Fibroblast of lung (primary cell): ENCODE data around the gene GZMB.
"Not testable (repeated sequence)": the region's sequence is repeated elsewhere in the genome, so short reads cannot be mapped to it uniquely, and the experiment has no call there.

Source experiments
- EZH2 ChIP-seq: IDR thresholded peaks from 2 replicates; pipeline ENCODE4 v1.5.1; 2012; ENCODE audit warnings: low read length, control low read depth, mild to moderate bottlenecking; ENCODE audit errors: missing control alignments
- TF ChIP-seq, protein P1 (sequence below), 2 donors: IDR thresholded peaks in 1 of 2; conservative IDR thresholded peaks in 1 of 2; 1 replicate in 1 of 2; 2 replicates in 1 of 2; pipeline ENCODE4 v1.5.1; 2011 to 2012; ENCODE audit warnings: low read length in 2 of 2, control low read depth in 1 of 2, inconsistent platforms in 1 of 2, low read depth in 1 of 2, mild to moderate bottlenecking in 1 of 2

- not testable (repeated sequence) for TF ChIP-seq EZH2
- TF ChIP-seq, protein P1, sequence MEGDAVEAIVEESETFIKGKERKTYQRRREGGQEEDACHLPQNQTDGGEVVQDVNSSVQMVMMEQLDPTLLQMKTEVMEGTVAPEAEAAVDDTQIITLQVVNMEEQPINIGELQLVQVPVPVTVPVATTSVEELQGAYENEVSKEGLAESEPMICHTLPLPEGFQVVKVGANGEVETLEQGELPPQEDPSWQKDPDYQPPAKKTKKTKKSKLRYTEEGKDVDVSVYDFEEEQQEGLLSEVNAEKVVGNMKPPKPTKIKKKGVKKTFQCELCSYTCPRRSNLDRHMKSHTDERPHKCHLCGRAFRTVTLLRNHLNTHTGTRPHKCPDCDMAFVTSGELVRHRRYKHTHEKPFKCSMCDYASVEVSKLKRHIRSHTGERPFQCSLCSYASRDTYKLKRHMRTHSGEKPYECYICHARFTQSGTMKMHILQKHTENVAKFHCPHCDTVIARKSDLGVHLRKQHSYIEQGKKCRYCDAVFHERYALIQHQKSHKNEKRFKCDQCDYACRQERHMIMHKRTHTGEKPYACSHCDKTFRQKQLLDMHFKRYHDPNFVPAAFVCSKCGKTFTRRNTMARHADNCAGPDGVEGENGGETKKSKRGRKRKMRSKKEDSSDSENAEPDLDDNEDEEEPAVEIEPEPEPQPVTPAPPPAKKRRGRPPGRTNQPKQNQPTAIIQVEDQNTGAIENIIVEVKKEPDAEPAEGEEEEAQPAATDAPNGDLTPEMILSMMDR (conservative IDR thresholded peaks at IDR 0.05 in 1 of 2, IDR thresholded peaks at IDR 0.05 in 1 of 2; ENCODE audit: low read depth in 1 of 2, low read length in 2 of 2): not testable (repeated sequence)
Measured at GRCh38 chr14:24584402-24584801, 49.6 kb downstream of the GZMB start.
